ENCODE results near the gene ARF3. TPM values are rescaled to one million over a fixed set of nuclear protein-coding genes. Genes with fewer than 3 reads are reported as not detected.
A peak's percentile ranks its signal among the peaks of the same experiment; 100 is the strongest.

The ARF3 gene
- total and polyA plus RNA-seq, 4 donors: 65.3 to 155 (median 109) TPM

DNA sequence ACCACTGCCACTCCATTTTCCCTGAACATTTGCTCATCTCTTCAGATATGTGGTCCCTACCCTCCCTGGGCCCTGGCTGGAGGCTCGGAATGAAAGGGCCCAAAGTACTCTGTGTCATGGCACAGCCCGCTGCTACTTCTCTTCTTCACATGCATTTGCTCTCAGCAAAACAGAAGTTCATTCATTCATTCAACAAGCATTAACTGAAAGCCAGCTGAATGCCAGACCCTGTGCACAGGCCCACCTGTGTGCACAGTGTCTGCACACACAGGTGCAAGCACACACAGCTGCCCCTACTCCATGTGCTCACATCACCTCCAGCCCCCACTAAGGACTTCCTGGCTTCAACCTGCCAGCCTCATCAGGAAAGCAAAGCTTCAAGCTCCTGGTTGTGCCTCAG is 28.6 kb upstream of the ARF3 start:
- H3K36me3 ChIP-seq (ENCODE audit: control insufficient read depth in 1 of 2, insufficient read depth in 2 of 2, low read length in 1 of 2): no peaks in the 10 kb centered on the region
- DNase-seq (no peak), ATAC-seq (ENCODE audit: low FRiP score) (no peak)
- H3K27ac ChIP-seq (ENCODE audit: low read depth in 1 of 2, low read length in 2 of 2): no peak overlapping the region
- no peaks in the 10 kb centered on the region for H3K9me3 ChIP-seq (ENCODE audit: control insufficient read depth, low read length)
- no peaks in the 10 kb centered on the region for H3K27me3 ChIP-seq (ENCODE audit: control insufficient read depth in 1 of 2, insufficient read depth in 2 of 2, low read length in 1 of 2)
- intact Hi-C loops (cut with DNase I): loop anchor here in 1 of 2 donors (5.0 kb wide), 1 partner anchor 134 kb away; the partner anchor contains the start of gene DDX23
- no peaks in the 10 kb centered on the region for H3K4me1 ChIP-seq (ENCODE audit: control insufficient read depth in 1 of 2, insufficient read depth in 2 of 2, low read length in 2 of 2)
- no peak overlapping the region for H3K4me3 ChIP-seq (ENCODE audit: low read length in 2 of 2)
- WGBS, 2 donors: 53 to 59% methylated on average over 2 of the region's 2 CpGs

GRCh38 chr12:48985475-48985897 is 28.2 kb upstream of the ARF3 start:
- Histone ChIP-seq H3K4me1 (ENCODE audit: control insufficient read depth in 1 of 2, insufficient read depth in 2 of 2, low read length in 2 of 2) (no peaks in the 10 kb centered on the region), H3K4me3 (ENCODE audit: low read length in 2 of 2) (no peak overlapping the region), H3K27ac (ENCODE audit: low read depth in 1 of 2, low read length in 2 of 2) (no peak overlapping the region), H3K9me3 (ENCODE audit: control insufficient read depth, low read length) (no peaks in the 10 kb centered on the region), H3K27me3 (ENCODE audit: control insufficient read depth in 1 of 2, insufficient read depth in 2 of 2, low read length in 1 of 2) (no peaks in the 10 kb centered on the region), H3K36me3 (ENCODE audit: control insufficient read depth in 1 of 2, insufficient read depth in 2 of 2, low read length in 1 of 2) (no peaks in the 10 kb centered on the region)
- intact Hi-C loops (cut with DNase I): loop anchor here in 1 of 2 donors (5.0 kb wide), 1 partner anchor 133 kb away; the partner anchor contains the start of gene DDX23
- WGBS, 2 donors: 5 to 6% methylated on average over 10 of the region's 10 CpGs
- ATAC-seq (ENCODE audit: low FRiP score) (peak; percentile 47), DNase-seq (peak; percentile 68 to 91)

DNA sequence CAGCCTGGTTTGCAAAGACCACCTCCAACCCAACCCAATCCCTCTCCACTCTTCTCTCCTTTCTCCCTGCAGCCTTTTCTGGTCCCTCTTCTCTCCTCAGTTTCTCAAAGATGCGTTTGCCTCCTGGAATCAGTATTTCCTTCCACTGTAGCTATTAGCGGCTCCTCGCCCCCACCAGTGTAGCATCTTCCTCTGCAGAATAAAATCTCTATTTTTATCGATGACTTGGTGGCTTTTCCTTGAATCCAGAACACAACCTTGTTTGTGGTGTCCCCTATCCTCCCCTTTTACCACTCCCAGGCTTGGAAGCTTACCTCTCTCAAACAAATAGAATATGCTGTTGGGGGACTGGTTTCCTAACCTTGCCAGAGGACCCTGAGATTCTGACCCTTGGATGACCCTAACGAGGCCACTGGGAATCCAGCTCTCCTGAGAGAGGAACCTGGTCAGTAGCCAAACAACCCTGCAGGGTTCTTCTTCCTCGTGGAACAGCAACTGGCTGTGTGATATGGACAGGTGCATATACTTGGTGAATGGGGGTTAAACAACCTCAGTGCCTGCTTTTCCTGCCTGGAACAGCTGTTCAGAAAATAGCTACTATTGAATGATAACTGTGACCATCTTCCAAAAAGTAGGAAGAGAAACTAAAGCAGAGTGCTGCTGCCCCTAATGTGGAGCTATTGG is 25.3 kb upstream of the ARF3 start:
- Histone ChIP-seq H3K4me1 (ENCODE audit: control insufficient read depth in 1 of 2, insufficient read depth in 2 of 2, low read length in 2 of 2) (no peaks in the 10 kb centered on the region), H3K4me3 (ENCODE audit: low read length in 2 of 2) (no peak overlapping the region), H3K36me3 (ENCODE audit: control insufficient read depth in 1 of 2, insufficient read depth in 2 of 2, low read length in 1 of 2) (no peaks in the 10 kb centered on the region), H3K27me3 (ENCODE audit: control insufficient read depth in 1 of 2, insufficient read depth in 2 of 2, low read length in 1 of 2) (no peaks in the 10 kb centered on the region), H3K27ac (ENCODE audit: low read depth in 1 of 2, low read length in 2 of 2) (no peak overlapping the region), H3K9me3 (ENCODE audit: control insufficient read depth, low read length) (no peaks in the 10 kb centered on the region)
- DNase-seq (no peak), ATAC-seq (ENCODE audit: low FRiP score) (no peak)
- WGBS, 2 donors: 89 to 92% methylated on average over 6 of the region's 6 CpGs
- intact Hi-C loops (cut with DNase I): no loop called here

DNA sequence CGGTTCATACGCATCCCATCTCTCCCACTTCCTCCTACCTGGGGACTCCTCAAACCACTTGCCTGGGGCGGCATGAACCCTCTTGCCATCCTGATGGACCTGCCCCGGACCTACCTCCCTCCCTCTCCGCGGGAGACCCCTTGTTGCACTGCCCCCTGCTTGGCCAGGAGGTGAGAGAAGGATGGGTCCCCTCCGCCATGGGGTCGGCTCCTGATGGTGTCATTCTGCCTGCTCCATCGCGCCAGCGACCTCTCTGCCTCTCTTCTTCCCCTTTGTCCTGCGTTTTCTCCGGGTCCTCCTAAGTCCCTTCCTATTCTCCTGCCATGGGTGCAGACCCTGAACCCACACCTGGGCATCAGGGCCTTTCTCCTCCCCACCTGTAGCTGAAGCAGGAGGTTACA is 24.5 kb upstream of the ARF3 start:
- no peak overlapping the region for H3K4me3 ChIP-seq (ENCODE audit: low read length in 2 of 2)
- no peaks in the 10 kb centered on the region for H3K27me3 ChIP-seq (ENCODE audit: control insufficient read depth in 1 of 2, insufficient read depth in 2 of 2, low read length in 1 of 2)
- H3K9me3 ChIP-seq (ENCODE audit: control insufficient read depth, low read length): no peaks in the 10 kb centered on the region
- H3K36me3 ChIP-seq (ENCODE audit: control insufficient read depth in 1 of 2, insufficient read depth in 2 of 2, low read length in 1 of 2): no peaks in the 10 kb centered on the region
- DNase-seq (peak in 1 of 2 donors; percentile 67), ATAC-seq (ENCODE audit: low FRiP score) (no peak)
- intact Hi-C loops (cut with DNase I): no loop called here
- WGBS, 2 donors: 67 to 69% methylated on average over 13 of the region's 13 CpGs
- no peak overlapping the region for H3K27ac ChIP-seq (ENCODE audit: low read depth in 1 of 2, low read length in 2 of 2)
- no peaks in the 10 kb centered on the region for H3K4me1 ChIP-seq (ENCODE audit: control insufficient read depth in 1 of 2, insufficient read depth in 2 of 2, low read length in 2 of 2)

- H3K27me3 ChIP-seq (ENCODE audit: control insufficient read depth in 1 of 2, insufficient read depth in 2 of 2, low read length in 1 of 2): no peaks in the 10 kb centered on the region
- H3K4me3 ChIP-seq (ENCODE audit: low read length in 2 of 2): no peak overlapping the region
- H3K36me3 ChIP-seq (ENCODE audit: control insufficient read depth in 1 of 2, insufficient read depth in 2 of 2, low read length in 1 of 2): no peaks in the 10 kb centered on the region
- 10 to 15% methylated on average over 90 to 91 of the region's 91 CpGs for WGBS, 2 donors
- no peak overlapping the region for H3K27ac ChIP-seq (ENCODE audit: low read depth in 1 of 2, low read length in 2 of 2)
- H3K4me1 ChIP-seq (ENCODE audit: control insufficient read depth in 1 of 2, insufficient read depth in 2 of 2, low read length in 2 of 2): no peaks in the 10 kb centered on the region
- no peak for ATAC-seq (ENCODE audit: low FRiP score)
- DNase-seq: peak; percentile 60 to 75
- intact Hi-C loops (cut with DNase I): no loop called here
- no peaks in the 10 kb centered on the region for H3K9me3 ChIP-seq (ENCODE audit: control insufficient read depth, low read length)
These were observed 23.9 kb upstream of the ARF3 start for GRCh38 chr12:48980953-48981756.

DNA sequence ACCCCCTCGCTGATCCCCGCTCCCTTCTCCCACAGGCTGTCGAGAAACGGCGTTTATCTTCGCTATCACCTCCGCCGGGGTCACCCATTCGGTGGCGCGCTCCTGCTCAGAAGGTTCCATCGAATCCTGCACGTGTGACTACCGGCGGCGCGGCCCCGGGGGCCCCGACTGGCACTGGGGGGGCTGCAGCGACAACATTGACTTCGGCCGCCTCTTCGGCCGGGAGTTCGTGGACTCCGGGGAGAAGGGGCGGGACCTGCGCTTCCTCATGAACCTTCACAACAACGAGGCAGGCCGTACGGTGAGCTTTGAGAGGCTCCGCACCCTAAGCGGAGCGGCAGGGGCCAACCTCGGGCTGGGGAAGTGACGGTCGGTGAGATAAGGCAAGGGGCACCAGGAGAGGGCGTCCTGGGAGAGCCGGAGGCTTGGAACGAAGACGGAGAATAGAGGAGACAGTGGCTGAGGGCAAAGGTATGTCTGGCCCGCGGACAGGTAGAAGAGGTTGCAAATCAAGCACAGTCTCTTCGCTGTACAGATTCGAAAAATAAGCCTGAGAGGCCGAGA is 23.2 kb upstream of the ARF3 start:
- Histone ChIP-seq H3K27ac (ENCODE audit: low read depth in 1 of 2, low read length in 2 of 2) (no peak overlapping the region), H3K4me3 (ENCODE audit: low read length in 2 of 2) (no peak overlapping the region), H3K27me3 (ENCODE audit: control insufficient read depth in 1 of 2, insufficient read depth in 2 of 2, low read length in 1 of 2) (no peaks in the 10 kb centered on the region), H3K36me3 (ENCODE audit: control insufficient read depth in 1 of 2, insufficient read depth in 2 of 2, low read length in 1 of 2) (no peaks in the 10 kb centered on the region), H3K4me1 (ENCODE audit: control insufficient read depth in 1 of 2, insufficient read depth in 2 of 2, low read length in 2 of 2) (no peaks in the 10 kb centered on the region), H3K9me3 (ENCODE audit: control insufficient read depth, low read length) (no peaks in the 10 kb centered on the region)
- WGBS, 2 donors: 4 to 9% methylated on average over 46 of the region's 46 CpGs
- ATAC-seq (ENCODE audit: low FRiP score) (no peak), DNase-seq (peak in 1 of 2 donors; percentile 77)
- intact Hi-C loops (cut with DNase I): no loop called here

GRCh38 chr12:48979602-48980388 is 22.5 kb upstream of the ARF3 start:
- Histone ChIP-seq H3K27ac (ENCODE audit: low read depth in 1 of 2, low read length in 2 of 2) (no peak overlapping the region), H3K27me3 (ENCODE audit: control insufficient read depth in 1 of 2, insufficient read depth in 2 of 2, low read length in 1 of 2) (no peaks in the 10 kb centered on the region), H3K9me3 (ENCODE audit: control insufficient read depth, low read length) (no peaks in the 10 kb centered on the region), H3K36me3 (ENCODE audit: control insufficient read depth in 1 of 2, insufficient read depth in 2 of 2, low read length in 1 of 2) (no peaks in the 10 kb centered on the region), H3K4me1 (ENCODE audit: control insufficient read depth in 1 of 2, insufficient read depth in 2 of 2, low read length in 2 of 2) (no peaks in the 10 kb centered on the region), H3K4me3 (ENCODE audit: low read length in 2 of 2) (peak overlapping the region in 1 of 2 donors; percentile 8)
- intact Hi-C loops (cut with DNase I): no loop called here
- DNase-seq (peak; percentile 59 to 78), ATAC-seq (ENCODE audit: low FRiP score) (peak; percentile 15)
- 2% methylated on average over 55 of the region's 55 CpGs for WGBS, 2 donors

Measured in aorta (tissue), 5 donors.